Stimulated activated CD4-positive, alpha-beta T cell treated with anti-CD3 and anti-CD28 coated beads, Interleukin-2, amount 100 ng/mL, for 4 hours (primary cell): ENCODE measurements around the gene NUP50.
"Not testable (repeated sequence)": the region's sequence is repeated elsewhere in the genome, so short reads cannot be mapped to it uniquely, and the experiment has no call there.

Source experiments
- DNase-seq: peaks from one replicate; pipeline ENCODE4 v3.0.0-alpha.2; 2020; ENCODE audit warnings: low read depth

Gene NUP50

GRCh38 chr22:45159652-45160462, 3.9 kb upstream of the NUP50 start:
- no peak for DNase-seq

- DNase-seq = no peak
Measured at GRCh38 chr22:45162531-45162930, 1.2 kb upstream of the NUP50 start.

GRCh38 chr22:45163099-45163450, 650 bp upstream of the NUP50 start:
- no peak for DNase-seq

- DNase-seq = no peak
Measured at GRCh38 chr22:45164270-45165088, 754 bp downstream of the NUP50 start.

GRCh38 chr22:45166932-45167331, 3.2 kb downstream of the NUP50 start:
- no peak for DNase-seq

- no peak for DNase-seq
Measured at GRCh38 chr22:45169591-45170466, 6.1 kb downstream of the NUP50 start.

GRCh38 chr22:45171830-45172229, 8.1 kb downstream of the NUP50 start:
- no peak for DNase-seq

- no peak for DNase-seq
Measured at GRCh38 chr22:45172881-45173585, 9.3 kb downstream of the NUP50 start.

- no peak for DNase-seq
Measured at GRCh38 chr22:45179276-45180049, 15.7 kb downstream of the NUP50 start.

GRCh38 chr22:45180146-45180679, 16.5 kb downstream of the NUP50 start:
- DNase-seq = no peak

GRCh38 chr22:45181240-45181639, 17.5 kb downstream of the NUP50 start:
- DNase-seq = no peak

- no peak for DNase-seq
Measured at GRCh38 chr22:45181766-45182165, 18.0 kb downstream of the NUP50 start.

GRCh38 chr22:45183974-45184373, 20.2 kb downstream of the NUP50 start:
- no peak for DNase-seq

- no peak for DNase-seq
Measured at GRCh38 chr22:45185718-45186514, 22.2 kb downstream of the NUP50 start.

- DNase-seq = no peak
Measured at GRCh38 chr22:45187891-45188290, 24.2 kb downstream of the NUP50 start.

GRCh38 chr22:45188779-45189178, 25.1 kb downstream of the NUP50 start:
- DNase-seq = no peak

- no peak for DNase-seq
Measured at GRCh38 chr22:45190202-45190872, 26.6 kb downstream of the NUP50 start.

- DNase-seq = not testable (repeated sequence)
Measured at GRCh38 chr22:45191746-45192145, 28.0 kb downstream of the NUP50 start.

GRCh38 chr22:45192701-45193187, 29.0 kb downstream of the NUP50 start:
- DNase-seq = no peak
